Gastrocnemius medialis (tissue), 4 donors: Measurements from ENCODE around the gene WDR64. TPM values are rescaled to one million over a fixed set of nuclear protein-coding genes. Genes with fewer than 3 reads are reported as not detected.

Experiments used
- ATAC-seq, 2 donors: fragments of 150-250 bp; one replicate each; pipeline ENCODE4 v1.9.1; 2016
- DNase-seq, 2 donors: peaks; one replicate each; pipeline ENCODE4 v3.0.0-alpha.2; 2019
- H3K27ac ChIP-seq, 4 donors: fragments of 200-600 bp; sonication (generic); 1 replicate in 1 of 4; 2 replicates in 3 of 4; pipeline ENCODE4 v1.5.1; 2016 to 2018; ENCODE audit warnings: mild to moderate bottlenecking in 2 of 4, moderate library complexity in 1 of 4
- H3K27me3 ChIP-seq, 3 donors: fragments of 200-600 bp; sonication (generic) in 2 of 3; 1 replicate in 1 of 3; 2 replicates in 2 of 3; pipeline versions ENCODE4 v1.5.1 to v1.6.0; 2016 to 2019; ENCODE audit warnings: mild to moderate bottlenecking in 1 of 3, moderate library complexity in 1 of 3
- H3K36me3 ChIP-seq, 2 donors: fragments of 200-600 bp; sonication (generic) in 1 of 2; one replicate each; pipeline ENCODE4 v1.5.1; 2017 to 2018
- H3K4me1 ChIP-seq, 2 donors: fragments of 200-600 bp; sonication (generic) in 1 of 2; one replicate each; pipeline ENCODE4 v1.5.1; 2016 to 2017; ENCODE audit warnings: mild to moderate bottlenecking in 2 of 2
- H3K4me3 ChIP-seq, 4 donors: fragments of 200-600 bp; sonication (generic) in 3 of 4; 1 replicate in 1 of 4; 2 replicates in 3 of 4; pipeline ENCODE4 v1.5.1; 2016 to 2019; ENCODE audit warnings: mild to moderate bottlenecking in 2 of 4
- H3K9me3 ChIP-seq, 3 donors: fragments of 200-600 bp; sonication (generic) in 2 of 3; 1 replicate in 1 of 3; 2 replicates in 2 of 3; pipeline ENCODE4 v1.5.1; 2016 to 2019
- CTCF ChIP-seq, 5 experiments: fragments of 450-650 bp in 3 of 5; fragments of 200-600 bp in 2 of 5; sonication (generic) in 2 of 5; IDR thresholded peaks in 4 of 5; conservative IDR thresholded peaks in 1 of 5; 1 replicate in 4 of 5; 2 replicates in 1 of 5; pipeline ENCODE4 v1.5.1; 2016 to 2019; ENCODE audit warnings: antibody characterized with exemption in 5 of 5, mild to moderate bottlenecking in 3 of 5, moderate library complexity in 3 of 5
- POLR2A ChIP-seq, 2 donors: fragments of 450-650 bp; IDR thresholded peaks; one replicate each; pipeline ENCODE4 v1.6.1; 2017; ENCODE audit warnings: antibody characterized with exemption in 2 of 2, mild to moderate bottlenecking in 2 of 2, moderate library complexity in 2 of 2
- in situ Hi-C, 4 donors: fragments of 200-750 bp; cut with MboI; loops; one replicate each; pipeline versions ENCODE4 v1.15.0 to v1.8.0; 2017; ENCODE audit warnings: low sequenced_read_pairs in 4 of 4
- intact Hi-C: fragments of 100-400 bp; cut with DNase I; formaldehyde crosslinking; loops from one replicate; pipeline ENCODE4 v1.15.1; 2023; ENCODE audit warnings: low total_unique reads
- total RNA-seq, 4 donors: library from RNA; depleted of rRNA; stranded (reverse); fragments of >200 nt; gene quantifications; one replicate each; pipeline versions ENCODE4 v1.1.0 to v1.2.3, GENCODE V29; 2016

Gene WDR64
- total RNA-seq, 4 donors from 2014 or later = 0.22 TPM; not detected in 3

GRCh38 chr1:241611736-241612135 lies 40.3 kb upstream of the WDR64 start:
- ATAC-seq = no peak
- Histone ChIP-seq H3K36me3 (no peaks in the 10 kb centered on the region), H3K9me3 (no peaks in the 10 kb centered on the region), H3K27ac (no peak overlapping the region), H3K4me3 (no peak overlapping the region), H3K4me1 (no peaks in the 10 kb centered on the region), H3K27me3 (no peaks in the 10 kb centered on the region)
- no peak for TF ChIP-seq CTCF (IDR thresholded peaks at IDR 0.05 in 4 of 5, conservative IDR thresholded peaks at IDR 0.05 in 1 of 5)
- TF ChIP-seq POLR2A (IDR thresholded peaks at IDR 0.05) = no peak
- DNase-seq = no peak
- in situ Hi-C loops (loop anchor here (10.0 to 25.0 kb wide), 3 partner anchors 226 to 401 kb away; partner anchors contain the start of genes EXO1 (in 2 of the 4) and MAP1LC3C (in 1 of the 4)), intact Hi-C loops (loop anchor here (5.0 to 10.0 kb wide), 3 partner anchors 236 to 406 kb away; partner anchors contain the start of genes EXO1 and MAP1LC3C)

- Histone ChIP-seq H3K9me3 (no peaks in the 10 kb centered on the region), H3K4me3 (no peak overlapping the region), H3K4me1 (no peaks in the 10 kb centered on the region), H3K27me3 (no peaks in the 10 kb centered on the region), H3K36me3 (no peaks in the 10 kb centered on the region), H3K27ac (no peak overlapping the region)
- intact Hi-C loops = loop anchor here (5.0 to 10.0 kb wide), 3 partner anchors 234 to 404 kb away; partner anchors contain the start of genes EXO1 and MAP1LC3C
- ATAC-seq = no peak
- no peak for DNase-seq
- TF ChIP-seq CTCF (IDR thresholded peaks at IDR 0.05 in 4 of 5, conservative IDR thresholded peaks at IDR 0.05 in 1 of 5) = no peak
- no peak for TF ChIP-seq POLR2A (IDR thresholded peaks at IDR 0.05)
- in situ Hi-C loops = loop anchor here (10.0 to 25.0 kb wide), 3 partner anchors 224 to 399 kb away; partner anchors contain the start of genes EXO1 (in 2 of the 4) and MAP1LC3C (in 1 of the 4)
These were observed 39.3 kb upstream of the WDR64 start for GRCh38 chr1:241612533-241613477.

- Histone ChIP-seq H3K4me3 (no peak overlapping the region), H3K27me3 (no peaks in the 10 kb centered on the region), H3K4me1 (no peaks in the 10 kb centered on the region), H3K36me3 (no peaks in the 10 kb centered on the region), H3K27ac (no peak overlapping the region), H3K9me3 (no peaks in the 10 kb centered on the region)
- intact Hi-C loops (loop anchor here (5.0 to 10.0 kb wide), 3 partner anchors 233 to 403 kb away; partner anchors contain the start of genes EXO1 and MAP1LC3C), in situ Hi-C loops (loop anchor here (10.0 to 25.0 kb wide), 3 partner anchors 223 to 398 kb away; partner anchors contain the start of genes EXO1 (in 2 of the 4) and MAP1LC3C (in 1 of the 4))
- no peak for TF ChIP-seq CTCF (IDR thresholded peaks at IDR 0.05 in 4 of 5, conservative IDR thresholded peaks at IDR 0.05 in 1 of 5)
- no peak for TF ChIP-seq POLR2A (IDR thresholded peaks at IDR 0.05)
- ATAC-seq (no peak), DNase-seq (no peak)
These were observed 37.9 kb upstream of the WDR64 start for GRCh38 chr1:241614144-241614543.

- Histone ChIP-seq H3K4me3 (no peak overlapping the region), H3K27ac (no peak overlapping the region), H3K9me3 (no peaks in the 10 kb centered on the region), H3K27me3 (no peaks in the 10 kb centered on the region), H3K4me1 (no peaks in the 10 kb centered on the region), H3K36me3 (no peaks in the 10 kb centered on the region)
- TF ChIP-seq POLR2A (IDR thresholded peaks at IDR 0.05) (no peak), CTCF (IDR thresholded peaks at IDR 0.05 in 4 of 5, conservative IDR thresholded peaks at IDR 0.05 in 1 of 5) (no peak)
- in situ Hi-C loops (loop anchor here (10.0 to 25.0 kb wide), 3 partner anchors 223 to 398 kb away; partner anchors contain the start of genes EXO1 (in 2 of the 4) and MAP1LC3C (in 1 of the 4)), intact Hi-C loops (loop anchor here (5.0 to 10.0 kb wide), 3 partner anchors 233 to 403 kb away; partner anchors contain the start of genes EXO1 and MAP1LC3C)
- no peak for DNase-seq
- no peak for ATAC-seq
These were observed 37.5 kb upstream of the WDR64 start for GRCh38 chr1:241614572-241614971.
